ENCODE data around the gene ROR1. TPM values are rescaled to one million over a fixed set of nuclear protein-coding genes. Genes with fewer than 3 reads are reported as not detected.

The ROR1 gene
- total RNA-seq, 1 experiment from 2014 or later: 2.7 TPM

GRCh38 chr1:63950023-63950422 lies 176.2 kb downstream of the ROR1 start:
- H3K9me2 ChIP-seq (ENCODE audit: insufficient read depth): no peaks in the 10 kb centered on the region
- no peaks in the 10 kb centered on the region for H3K36me3 ChIP-seq (ENCODE audit: control insufficient read depth in 1 of 2, insufficient read depth in 2 of 2, low read length in 2 of 2)
- H3K9ac ChIP-seq (ENCODE audit: low read length): no peak overlapping the region
- intact Hi-C loops (cut with micrococcal nuclease): no loop called here
- DNase-seq (ENCODE audit: low read depth, low spot score): no peak
- ChIA-PET POLR2A (no interaction called here), RAD21 (ENCODE audit: low non-redundant PET in 1 of 2, low total read pairs in 2 of 2, uncharacterized antibody in 2 of 2, unreplicated experiment in 2 of 2) (no interaction called here), CTCF (no interaction called here)
- no peaks in the 10 kb centered on the region for H3K79me2 ChIP-seq (ENCODE audit: insufficient read depth, low read length)
- H3K27ac ChIP-seq (ENCODE audit: low read depth, low read length): no peak overlapping the region
- no peak for TF ChIP-seq POLR2A (IDR thresholded peaks at IDR 0.05; ENCODE audit: borderline replicate concordance, extremely low read depth, insufficient read depth, insufficient read length)
- TF ChIP-seq ZFX (IDR thresholded peaks at IDR 0.05): no peak
- TF ChIP-seq, protein P1, sequence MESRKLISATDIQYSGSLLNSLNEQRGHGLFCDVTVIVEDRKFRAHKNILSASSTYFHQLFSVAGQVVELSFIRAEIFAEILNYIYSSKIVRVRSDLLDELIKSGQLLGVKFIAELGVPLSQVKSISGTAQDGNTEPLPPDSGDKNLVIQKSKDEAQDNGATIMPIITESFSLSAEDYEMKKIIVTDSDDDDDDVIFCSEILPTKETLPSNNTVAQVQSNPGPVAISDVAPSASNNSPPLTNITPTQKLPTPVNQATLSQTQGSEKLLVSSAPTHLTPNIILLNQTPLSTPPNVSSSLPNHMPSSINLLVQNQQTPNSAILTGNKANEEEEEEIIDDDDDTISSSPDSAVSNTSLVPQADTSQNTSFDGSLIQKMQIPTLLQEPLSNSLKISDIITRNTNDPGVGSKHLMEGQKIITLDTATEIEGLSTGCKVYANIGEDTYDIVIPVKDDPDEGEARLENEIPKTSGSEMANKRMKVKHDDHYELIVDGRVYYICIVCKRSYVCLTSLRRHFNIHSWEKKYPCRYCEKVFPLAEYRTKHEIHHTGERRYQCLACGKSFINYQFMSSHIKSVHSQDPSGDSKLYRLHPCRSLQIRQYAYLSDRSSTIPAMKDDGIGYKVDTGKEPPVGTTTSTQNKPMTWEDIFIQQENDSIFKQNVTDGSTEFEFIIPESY (IDR thresholded peaks at IDR 0.05; ENCODE audit: extremely low read depth, insufficient replicate concordance, low read length): no peak
- no peak for TF ChIP-seq EZH2phosphoT487 (IDR thresholded peaks at IDR 0.05; ENCODE audit: borderline replicate concordance)
- no peak for TF ChIP-seq EZH2 (IDR thresholded peaks at IDR 0.05)
- TF ChIP-seq, protein P2, sequence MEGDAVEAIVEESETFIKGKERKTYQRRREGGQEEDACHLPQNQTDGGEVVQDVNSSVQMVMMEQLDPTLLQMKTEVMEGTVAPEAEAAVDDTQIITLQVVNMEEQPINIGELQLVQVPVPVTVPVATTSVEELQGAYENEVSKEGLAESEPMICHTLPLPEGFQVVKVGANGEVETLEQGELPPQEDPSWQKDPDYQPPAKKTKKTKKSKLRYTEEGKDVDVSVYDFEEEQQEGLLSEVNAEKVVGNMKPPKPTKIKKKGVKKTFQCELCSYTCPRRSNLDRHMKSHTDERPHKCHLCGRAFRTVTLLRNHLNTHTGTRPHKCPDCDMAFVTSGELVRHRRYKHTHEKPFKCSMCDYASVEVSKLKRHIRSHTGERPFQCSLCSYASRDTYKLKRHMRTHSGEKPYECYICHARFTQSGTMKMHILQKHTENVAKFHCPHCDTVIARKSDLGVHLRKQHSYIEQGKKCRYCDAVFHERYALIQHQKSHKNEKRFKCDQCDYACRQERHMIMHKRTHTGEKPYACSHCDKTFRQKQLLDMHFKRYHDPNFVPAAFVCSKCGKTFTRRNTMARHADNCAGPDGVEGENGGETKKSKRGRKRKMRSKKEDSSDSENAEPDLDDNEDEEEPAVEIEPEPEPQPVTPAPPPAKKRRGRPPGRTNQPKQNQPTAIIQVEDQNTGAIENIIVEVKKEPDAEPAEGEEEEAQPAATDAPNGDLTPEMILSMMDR (IDR thresholded peaks at IDR 0.05 in 2 of 3, conservative IDR thresholded peaks at IDR 0.05 in 1 of 3; ENCODE audit: borderline replicate concordance in 1 of 3, insufficient read depth in 1 of 3, low read depth in 2 of 3, low read length in 2 of 3): no peak
- no peak; the same call in 1 of the 2 replicates for TF ChIP-seq CEBPB (IDR thresholded peaks at IDR 0.05; ENCODE audit: low read depth)
- no peak for TF ChIP-seq SIN3A (IDR thresholded peaks at IDR 0.05; ENCODE audit: low read depth)
- TF ChIP-seq TCF7L2 (IDR thresholded peaks at IDR 0.05; ENCODE audit: borderline replicate concordance, extremely low read depth, insufficient read depth, insufficient read length): no peak
- no peak for TF ChIP-seq MAX (IDR thresholded peaks at IDR 0.05)
- TF ChIP-seq CBX3 (IDR thresholded peaks at IDR 0.05; ENCODE audit: low read depth): no peak
- no peak for TF ChIP-seq SP1 (IDR thresholded peaks at IDR 0.05; ENCODE audit: low read depth)
- no peak for TF ChIP-seq RAD21 (IDR thresholded peaks at IDR 0.05; ENCODE audit: low read depth)
- TF ChIP-seq, protein P3, sequence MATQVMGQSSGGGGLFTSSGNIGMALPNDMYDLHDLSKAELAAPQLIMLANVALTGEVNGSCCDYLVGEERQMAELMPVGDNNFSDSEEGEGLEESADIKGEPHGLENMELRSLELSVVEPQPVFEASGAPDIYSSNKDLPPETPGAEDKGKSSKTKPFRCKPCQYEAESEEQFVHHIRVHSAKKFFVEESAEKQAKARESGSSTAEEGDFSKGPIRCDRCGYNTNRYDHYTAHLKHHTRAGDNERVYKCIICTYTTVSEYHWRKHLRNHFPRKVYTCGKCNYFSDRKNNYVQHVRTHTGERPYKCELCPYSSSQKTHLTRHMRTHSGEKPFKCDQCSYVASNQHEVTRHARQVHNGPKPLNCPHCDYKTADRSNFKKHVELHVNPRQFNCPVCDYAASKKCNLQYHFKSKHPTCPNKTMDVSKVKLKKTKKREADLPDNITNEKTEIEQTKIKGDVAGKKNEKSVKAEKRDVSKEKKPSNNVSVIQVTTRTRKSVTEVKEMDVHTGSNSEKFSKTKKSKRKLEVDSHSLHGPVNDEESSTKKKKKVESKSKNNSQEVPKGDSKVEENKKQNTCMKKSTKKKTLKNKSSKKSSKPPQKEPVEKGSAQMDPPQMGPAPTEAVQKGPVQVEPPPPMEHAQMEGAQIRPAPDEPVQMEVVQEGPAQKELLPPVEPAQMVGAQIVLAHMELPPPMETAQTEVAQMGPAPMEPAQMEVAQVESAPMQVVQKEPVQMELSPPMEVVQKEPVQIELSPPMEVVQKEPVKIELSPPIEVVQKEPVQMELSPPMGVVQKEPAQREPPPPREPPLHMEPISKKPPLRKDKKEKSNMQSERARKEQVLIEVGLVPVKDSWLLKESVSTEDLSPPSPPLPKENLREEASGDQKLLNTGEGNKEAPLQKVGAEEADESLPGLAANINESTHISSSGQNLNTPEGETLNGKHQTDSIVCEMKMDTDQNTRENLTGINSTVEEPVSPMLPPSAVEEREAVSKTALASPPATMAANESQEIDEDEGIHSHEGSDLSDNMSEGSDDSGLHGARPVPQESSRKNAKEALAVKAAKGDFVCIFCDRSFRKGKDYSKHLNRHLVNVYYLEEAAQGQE (IDR thresholded peaks at IDR 0.05; ENCODE audit: low read depth): no peak
- TF ChIP-seq FOSL1 (IDR thresholded peaks at IDR 0.05; ENCODE audit: low read depth): no peak
- no peak for TF ChIP-seq JUND (IDR thresholded peaks at IDR 0.05)
- no peak for ATAC-seq
- H3K4me1 ChIP-seq (ENCODE audit: control insufficient read depth in 1 of 2, insufficient read depth in 2 of 2, low read length in 2 of 2): peaks cover 3 to 7% of the 10 kb centered on the region in 2 experiments; a peak in 1 of 4 replicates
- H3K4me3 ChIP-seq (replicated peaks in 1 of 2; ENCODE audit: low read depth in 1 of 2, low read length in 2 of 2): no peak overlapping the region
- peaks cover 0 to 3% of the 10 kb centered on the region in 2 experiments; a peak in 2 of 4 replicates for H3K9me3 ChIP-seq (ENCODE audit: control insufficient read depth in 1 of 2, insufficient read depth in 1 of 2, low read depth in 1 of 2, low read length in 2 of 2)
- H3K27me3 ChIP-seq (ENCODE audit: insufficient read depth, low read length): no peaks in the 10 kb centered on the region
- H3K4me2 ChIP-seq (ENCODE audit: low read length): no peak overlapping the region
- no TSS peak for BruUV-seq (replicated peaks)
- H2AFZ ChIP-seq (ENCODE audit: low read depth, low read length, poor library complexity, severe bottlenecking): no peak overlapping the region
- no peaks in the 10 kb centered on the region for H4K20me1 ChIP-seq (ENCODE audit: insufficient read depth)

Measured in HCT116 (cell line).